HCT116 (cell line): Measurements from ENCODE around the gene VANGL1. TPM values are rescaled to one million over a fixed set of nuclear protein-coding genes. Genes with fewer than 3 reads are reported as not detected.

Experiments used
- ATAC-seq: fragments of 200-7000 bp; cut with Tn5 transposase; 2 replicates; pipeline ENCODE4 v1.9.1; 2020; ENCODE audit warnings: mild to moderate bottlenecking, moderate library complexity
- BruUV-seq: library from RNA; stranded (reverse); fragments of 400-500 nt; replicated peaks from 2 replicates; lab custom pipeline; 2021; lab: Mats Ljungman, UMichigan
- CTCF ChIA-PET: fragments of 300-600 bp; sonication (Branson Sonifier 250); formaldehyde crosslinking; loops from one replicate; lab custom pipeline; 2021; ENCODE audit warnings: antibody characterized with exemption; lab: Charles Lee
- POLR2A ChIA-PET: fragments of 300-600, 350-600 bp; sonication (Branson Sonifier 250); formaldehyde crosslinking; loops from one replicate; lab custom pipeline; 2021; ENCODE audit warnings: antibody characterized with exemption; lab: Charles Lee
- RAD21 ChIA-PET, 2 experiments: fragments of 300-600 bp; sonication (Branson Sonifier 250); formaldehyde crosslinking; loops; one replicate each; lab custom pipeline; 2023; ENCODE audit warnings: low total read pairs in 2 of 2; ENCODE audit not compliant: uncharacterized antibody in 2 of 2, unreplicated experiment in 2 of 2, low non-redundant PET in 1 of 2; lab: Charles Lee
- DNase-seq: peaks from one replicate; pipeline ENCODE4 v3.0.0-alpha.2; 2010; ENCODE audit warnings: low read depth, low spot score
- H2AFZ ChIP-seq: fragments of 200-600 bp; shearing (Covaris generic), sonication (generic); 2 replicates; pipeline ENCODE4 v1.6.1; 2017; ENCODE audit warnings: low read depth, mixed run types, mixed read lengths, antibody characterized with exemption, low read length; ENCODE audit not compliant: poor library complexity, severe bottlenecking
- H3K27ac ChIP-seq: 2 replicates; pipeline ENCODE4 v1.5.1; 2012; ENCODE audit warnings: low read depth, low read length
- H3K27me3 ChIP-seq: fragments of 200-600 bp; sonication (generic); 2 replicates; pipeline ENCODE4 v1.6.1; 2016; ENCODE audit warnings: mixed run types, low read length, mixed read lengths; ENCODE audit not compliant: insufficient read depth
- H3K36me3 ChIP-seq, 2 experiments: fragments of 200-500 bp in 1 of 2; fragments of 200-600 bp in 1 of 2; sonication (Bioruptor generic) in 1 of 2; sonication (generic) in 1 of 2; 2 replicates each; pipeline versions ENCODE4 v1.5.1 to v1.6.1; 2014 to 2016; ENCODE audit warnings: low read length in 2 of 2, inconsistent platforms in 1 of 2, mixed read lengths in 1 of 2, mixed run types in 1 of 2; ENCODE audit not compliant: insufficient read depth in 2 of 2, control insufficient read depth in 1 of 2
- H3K4me1 ChIP-seq, 2 experiments: fragments of 200-600 bp in 1 of 2; sonication (generic) in 1 of 2; 2 replicates each; pipeline versions ENCODE4 v1.5.1 to v1.6.1; 2012 to 2017; ENCODE audit warnings: low read length in 2 of 2, inconsistent platforms in 1 of 2, mild to moderate bottlenecking in 1 of 2, mixed read lengths in 1 of 2, mixed run types in 1 of 2, moderate library complexity in 1 of 2; ENCODE audit not compliant: insufficient read depth in 2 of 2, control insufficient read depth in 1 of 2
- H3K4me2 ChIP-seq: fragments of 200-600 bp; sonication (generic); 2 replicates; pipeline ENCODE4 v1.6.1; 2017; ENCODE audit warnings: mixed run types, low read length, mixed read lengths
- H3K4me3 ChIP-seq, 2 experiments: fragments of 200-600 bp in 1 of 2; sonication (generic) in 1 of 2; replicated peaks in 1 of 2; 2 replicates each; pipeline ENCODE4 v1.5.1; 2011 to 2016; ENCODE audit warnings: low read length in 2 of 2, control low read depth in 1 of 2, low read depth in 1 of 2, mild to moderate bottlenecking in 1 of 2, mixed read lengths in 1 of 2, mixed run types in 1 of 2
- H3K79me2 ChIP-seq: fragments of 200-600 bp; sonication (generic); 2 replicates; pipeline ENCODE4 v1.6.1; 2017; ENCODE audit warnings: mild to moderate bottlenecking, mixed run types, low read length, moderate library complexity, mixed read lengths; ENCODE audit not compliant: insufficient read depth
- H3K9ac ChIP-seq: fragments of 200-600 bp; sonication (generic); 2 replicates; pipeline ENCODE4 v1.6.1; 2016; ENCODE audit warnings: low read length, mixed read lengths
- H3K9me2 ChIP-seq: fragments of 200-600 bp; sonication (generic), shearing (Covaris generic); 2 replicates; pipeline ENCODE4 v1.6.1; 2017; ENCODE audit warnings: mixed run types, mild to moderate bottlenecking, moderate library complexity; ENCODE audit not compliant: insufficient read depth
- H3K9me3 ChIP-seq, 2 experiments: fragments of 200-500 bp in 1 of 2; fragments of 200-600 bp in 1 of 2; sonication (Bioruptor generic) in 1 of 2; sonication (generic) in 1 of 2; 2 replicates each; pipeline ENCODE4 v1.6.1; 2014 to 2017; ENCODE audit warnings: low read length in 2 of 2, mixed read lengths in 2 of 2, inconsistent platforms in 1 of 2, low read depth in 1 of 2, mild to moderate bottlenecking in 1 of 2, mixed run types in 1 of 2, moderate library complexity in 1 of 2; ENCODE audit not compliant: control insufficient read depth in 1 of 2, insufficient read depth in 1 of 2
- H4K20me1 ChIP-seq: fragments of 200-600 bp; sonication (generic), shearing (Covaris generic); 2 replicates; pipeline ENCODE4 v1.6.1; 2017; ENCODE audit warnings: mixed run types, mild to moderate bottlenecking, moderate library complexity; ENCODE audit not compliant: insufficient read depth
- CBX3 ChIP-seq: IDR thresholded peaks from 2 replicates; pipeline ENCODE4 v1.6.1; 2012; ENCODE audit warnings: low read depth
- CEBPB ChIP-seq: IDR thresholded peaks from 2 replicates; pipeline ENCODE4 v1.6.1; 2012; ENCODE audit warnings: low read depth
- EGR1 ChIP-seq: IDR thresholded peaks from 2 replicates; pipeline ENCODE4 v1.6.1; 2012; ENCODE audit warnings: low read depth
- EZH2 ChIP-seq: fragments of 200-600 bp; sonication (generic); IDR thresholded peaks from 2 replicates; pipeline ENCODE4 v1.6.1; 2017; ENCODE audit warnings: antibody characterized with exemption, mixed run types
- EZH2phosphoT487 ChIP-seq: fragments of 200-600 bp; IDR thresholded peaks from 2 replicates; pipeline ENCODE4 v1.6.1; 2018; ENCODE audit warnings: antibody characterized with exemption, borderline replicate concordance
- FOSL1 ChIP-seq: IDR thresholded peaks from 2 replicates; pipeline ENCODE4 v1.6.1; 2012; ENCODE audit warnings: low read depth
- JUND ChIP-seq: IDR thresholded peaks from 2 replicates; pipeline ENCODE4 v1.6.1; 2012
- POLR2AphosphoS5 ChIP-seq: IDR thresholded peaks from 2 replicates; pipeline ENCODE4 v1.6.1; 2011; ENCODE audit warnings: mild to moderate bottlenecking, low read depth, low read length, moderate library complexity
- SIN3A ChIP-seq: IDR thresholded peaks from 2 replicates; pipeline ENCODE4 v1.6.1; 2012; ENCODE audit warnings: low read depth
- SP1 ChIP-seq: IDR thresholded peaks from 2 replicates; pipeline ENCODE4 v1.6.1; 2012; ENCODE audit warnings: low read depth
- TCF7L2 ChIP-seq: IDR thresholded peaks from 2 replicates; pipeline ENCODE4 v1.7.0; 2011; ENCODE audit warnings: borderline replicate concordance, inconsistent platforms; ENCODE audit not compliant: insufficient read depth, insufficient read length; ENCODE audit errors: extremely low read depth
- ZNF274 ChIP-seq: fragments of 200-500 bp; sonication (Bioruptor generic); IDR thresholded peaks from 2 replicates; pipeline ENCODE4 v1.6.1; 2014; ENCODE audit warnings: mild to moderate bottlenecking, low read depth, low read length, inconsistent platforms
- intact Hi-C: fragments of 100-400 bp; cut with micrococcal nuclease; formaldehyde crosslinking; loops from 2 replicates; pipeline ENCODE4 v1.10.0; 2022
- total RNA-seq: library from RNA; stranded (reverse); gene quantifications from one replicate; pipeline ENCODE4 v1.2.1, GENCODE V29; 2021; ENCODE audit not compliant: unreplicated experiment
- TF ChIP-seq, protein P1 (sequence below), 3 experiments: fragments of 200-600 bp in 1 of 3; sonication (generic) in 1 of 3; IDR thresholded peaks in 2 of 3; conservative IDR thresholded peaks in 1 of 3; 2 replicates each; pipeline ENCODE4 v1.5.1; 2012 to 2017; ENCODE audit warnings: low read depth in 2 of 3, low read length in 2 of 3, antibody characterized with exemption in 1 of 3, borderline replicate concordance in 1 of 3, control low read depth in 1 of 3, mild to moderate bottlenecking in 1 of 3, mixed read lengths in 1 of 3, mixed run types in 1 of 3, moderate library complexity in 1 of 3; ENCODE audit not compliant: insufficient read depth in 1 of 3
- TF ChIP-seq, protein P2 (sequence below): IDR thresholded peaks from 2 replicates; pipeline ENCODE4 v1.6.1; 2012; ENCODE audit warnings: low read depth
- TF ChIP-seq, protein P3 (sequence below): IDR thresholded peaks from 2 replicates; pipeline ENCODE4 v1.6.1; 2012
- TF ChIP-seq, protein P4 (sequence below): IDR thresholded peaks from 2 replicates; pipeline ENCODE4 v1.6.1; 2012

Gene VANGL1
- total RNA-seq, 1 experiment from 2014 or later, result 23.5 TPM

DNA sequence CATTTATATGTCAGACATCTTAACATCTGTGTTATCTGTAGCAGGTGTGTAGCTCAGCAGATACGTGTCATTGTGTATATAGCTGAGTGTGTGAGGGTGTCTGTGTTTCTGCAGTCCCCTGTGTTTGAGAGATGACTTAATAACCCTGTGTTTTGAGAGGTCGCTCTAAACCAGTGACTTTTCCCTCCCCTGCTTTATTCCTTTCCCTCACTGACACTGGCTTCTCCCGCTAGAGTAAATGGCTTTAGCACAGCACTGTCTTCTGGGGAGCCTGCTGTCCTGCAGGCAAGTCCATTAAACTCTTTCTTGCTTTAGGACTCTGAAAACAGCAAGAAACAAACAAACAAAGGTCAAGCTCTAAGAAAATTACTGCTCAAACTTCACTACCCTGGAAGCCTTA is 53.0 kb downstream of the VANGL1 start:
- Histone ChIP-seq H3K27ac (no peak overlapping the region), H3K9me3 (no peaks in the 10 kb centered on the region), H2AFZ (no peak overlapping the region), H3K4me3 (no peak overlapping the region), H3K36me3 (peaks cover 9 to 10% of the 10 kb centered on the region in 2 experiments; a peak in 3 of 4 replicates), H3K9ac (no peak overlapping the region), H4K20me1 (no peaks in the 10 kb centered on the region), H3K9me2 (no peaks in the 10 kb centered on the region), H3K4me2 (no peak overlapping the region), H3K4me1 (no peaks in the 10 kb centered on the region), H3K79me2 (no peaks in the 10 kb centered on the region), H3K27me3 (no peaks in the 10 kb centered on the region)
- no peak for DNase-seq
- RAD21 ChIA-PET, result no interaction called here
- no peak for ATAC-seq
- intact Hi-C loops, result no loop called here
- CTCF ChIA-PET, result no interaction called here
- BruUV-seq, result no TSS peak
- POLR2A ChIA-PET, result no interaction called here
- TF ChIP-seq SP1 (no peak), JUND (no peak), TCF7L2 (no peak), EZH2phosphoT487 (no peak), ZNF274 (no peak), EGR1 (no peak), CBX3 (no peak), CEBPB (no peak), FOSL1 (no peak), POLR2AphosphoS5 (no peak), SIN3A (no peak), EZH2 (no peak)
- TF ChIP-seq, protein P1, sequence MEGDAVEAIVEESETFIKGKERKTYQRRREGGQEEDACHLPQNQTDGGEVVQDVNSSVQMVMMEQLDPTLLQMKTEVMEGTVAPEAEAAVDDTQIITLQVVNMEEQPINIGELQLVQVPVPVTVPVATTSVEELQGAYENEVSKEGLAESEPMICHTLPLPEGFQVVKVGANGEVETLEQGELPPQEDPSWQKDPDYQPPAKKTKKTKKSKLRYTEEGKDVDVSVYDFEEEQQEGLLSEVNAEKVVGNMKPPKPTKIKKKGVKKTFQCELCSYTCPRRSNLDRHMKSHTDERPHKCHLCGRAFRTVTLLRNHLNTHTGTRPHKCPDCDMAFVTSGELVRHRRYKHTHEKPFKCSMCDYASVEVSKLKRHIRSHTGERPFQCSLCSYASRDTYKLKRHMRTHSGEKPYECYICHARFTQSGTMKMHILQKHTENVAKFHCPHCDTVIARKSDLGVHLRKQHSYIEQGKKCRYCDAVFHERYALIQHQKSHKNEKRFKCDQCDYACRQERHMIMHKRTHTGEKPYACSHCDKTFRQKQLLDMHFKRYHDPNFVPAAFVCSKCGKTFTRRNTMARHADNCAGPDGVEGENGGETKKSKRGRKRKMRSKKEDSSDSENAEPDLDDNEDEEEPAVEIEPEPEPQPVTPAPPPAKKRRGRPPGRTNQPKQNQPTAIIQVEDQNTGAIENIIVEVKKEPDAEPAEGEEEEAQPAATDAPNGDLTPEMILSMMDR (IDR thresholded peaks at IDR 0.05 in 2 of 3, conservative IDR thresholded peaks at IDR 0.05 in 1 of 3; ENCODE audit: borderline replicate concordance in 1 of 3, insufficient read depth in 1 of 3, low read depth in 2 of 3, low read length in 2 of 3), result no peak
- TF ChIP-seq, protein P2, sequence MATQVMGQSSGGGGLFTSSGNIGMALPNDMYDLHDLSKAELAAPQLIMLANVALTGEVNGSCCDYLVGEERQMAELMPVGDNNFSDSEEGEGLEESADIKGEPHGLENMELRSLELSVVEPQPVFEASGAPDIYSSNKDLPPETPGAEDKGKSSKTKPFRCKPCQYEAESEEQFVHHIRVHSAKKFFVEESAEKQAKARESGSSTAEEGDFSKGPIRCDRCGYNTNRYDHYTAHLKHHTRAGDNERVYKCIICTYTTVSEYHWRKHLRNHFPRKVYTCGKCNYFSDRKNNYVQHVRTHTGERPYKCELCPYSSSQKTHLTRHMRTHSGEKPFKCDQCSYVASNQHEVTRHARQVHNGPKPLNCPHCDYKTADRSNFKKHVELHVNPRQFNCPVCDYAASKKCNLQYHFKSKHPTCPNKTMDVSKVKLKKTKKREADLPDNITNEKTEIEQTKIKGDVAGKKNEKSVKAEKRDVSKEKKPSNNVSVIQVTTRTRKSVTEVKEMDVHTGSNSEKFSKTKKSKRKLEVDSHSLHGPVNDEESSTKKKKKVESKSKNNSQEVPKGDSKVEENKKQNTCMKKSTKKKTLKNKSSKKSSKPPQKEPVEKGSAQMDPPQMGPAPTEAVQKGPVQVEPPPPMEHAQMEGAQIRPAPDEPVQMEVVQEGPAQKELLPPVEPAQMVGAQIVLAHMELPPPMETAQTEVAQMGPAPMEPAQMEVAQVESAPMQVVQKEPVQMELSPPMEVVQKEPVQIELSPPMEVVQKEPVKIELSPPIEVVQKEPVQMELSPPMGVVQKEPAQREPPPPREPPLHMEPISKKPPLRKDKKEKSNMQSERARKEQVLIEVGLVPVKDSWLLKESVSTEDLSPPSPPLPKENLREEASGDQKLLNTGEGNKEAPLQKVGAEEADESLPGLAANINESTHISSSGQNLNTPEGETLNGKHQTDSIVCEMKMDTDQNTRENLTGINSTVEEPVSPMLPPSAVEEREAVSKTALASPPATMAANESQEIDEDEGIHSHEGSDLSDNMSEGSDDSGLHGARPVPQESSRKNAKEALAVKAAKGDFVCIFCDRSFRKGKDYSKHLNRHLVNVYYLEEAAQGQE, result no peak
- TF ChIP-seq, protein P3, sequence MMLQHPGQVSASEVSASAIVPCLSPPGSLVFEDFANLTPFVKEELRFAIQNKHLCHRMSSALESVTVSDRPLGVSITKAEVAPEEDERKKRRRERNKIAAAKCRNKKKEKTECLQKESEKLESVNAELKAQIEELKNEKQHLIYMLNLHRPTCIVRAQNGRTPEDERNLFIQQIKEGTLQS, result no peak
- TF ChIP-seq, protein P4, sequence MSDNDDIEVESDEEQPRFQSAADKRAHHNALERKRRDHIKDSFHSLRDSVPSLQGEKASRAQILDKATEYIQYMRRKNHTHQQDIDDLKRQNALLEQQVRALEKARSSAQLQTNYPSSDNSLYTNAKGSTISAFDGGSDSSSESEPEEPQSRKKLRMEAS, result no peak
